HepG2 (cell line): ENCODE results near the gene SLC51B. TPM values are rescaled to one million over a fixed set of nuclear protein-coding genes. Genes with fewer than 3 reads are reported as not detected.
A peak's percentile ranks its signal among the peaks of the same experiment; 100 is the strongest.

Experiments used
- ATAC-seq: fragments of 200-7000 bp; cut with Tn5 transposase; 3 replicates; pipeline ENCODE4 v1.9.1; 2020; ENCODE audit warnings: mild to moderate bottlenecking, moderate library complexity
- BruUV-seq: library from RNA; stranded (reverse); fragments of 400-500 nt; replicated peaks from 2 replicates; lab custom pipeline; 2021; lab: Mats Ljungman, UMichigan
- CTCF ChIA-PET: fragments of 300-600 bp; formaldehyde crosslinking; extraction: SDS; loops from one replicate; lab custom pipeline; 2021; ENCODE audit warnings: low total read pairs, inconsistent platforms, low intra/inter-chr PET ratio; lab: Yijun Ruan, JAX
- POLR2A ChIA-PET: fragments of 350-600 bp; sonication (Branson Sonifier 250); formaldehyde crosslinking; loops from one replicate; lab custom pipeline; 2020; ENCODE audit warnings: antibody characterized with exemption, inconsistent platforms; lab: Yijun Ruan, JAX
- DNase-seq: peaks from one replicate; pipeline ENCODE4 v3.0.0-alpha.2; 2015; ENCODE audit warnings: low spot score
- FAIRE-seq: peaks from 3 replicates; lab custom pipeline; 2011; peaks lifted over from hg19 to GRCh38; lab: Jason Lieb, UNC
- H2AFZ ChIP-seq: one replicate; pipeline ENCODE4 v1.6.1; 2011; ENCODE audit warnings: low read length, inconsistent platforms
- H3K27ac ChIP-seq: fragments of 300-600 bp; 3 replicates; pipeline ENCODE4 v1.8.0; 2011; ENCODE audit warnings: mixed run types, mild to moderate bottlenecking, mixed read lengths, low read length, inconsistent platforms; ENCODE audit not compliant: insufficient read depth; ENCODE audit errors: extremely low read length
- H3K27me3 ChIP-seq, 2 experiments: fragments of 200-600 bp in 1 of 2; 2 replicates in 1 of 2; 3 replicates in 1 of 2; pipeline versions ENCODE4 v1.6.0 to v1.8.0; 2011; ENCODE audit warnings: low read length in 2 of 2, mild to moderate bottlenecking in 2 of 2, moderate library complexity in 2 of 2, inconsistent platforms in 1 of 2; ENCODE audit not compliant: insufficient read depth in 2 of 2, control insufficient read depth in 1 of 2
- H3K36me3 ChIP-seq, 2 experiments: fragments of 200-600 bp in 1 of 2; replicated peaks in 1 of 2; 2 replicates in 1 of 2; 3 replicates in 1 of 2; pipeline versions ENCODE4 v1.5.1 to v1.8.0; 2011; ENCODE audit warnings: low read length in 2 of 2, inconsistent platforms in 1 of 2; ENCODE audit not compliant: insufficient read depth in 2 of 2, control insufficient read depth in 1 of 2
- H3K4me1 ChIP-seq: 2 replicates; pipeline ENCODE4 v1.5.1; 2012; ENCODE audit warnings: low read length, inconsistent platforms; ENCODE audit not compliant: insufficient read depth
- H3K4me2 ChIP-seq: 2 replicates; pipeline ENCODE4 v1.6.0; 2011; ENCODE audit warnings: low read depth, low read length, inconsistent platforms
- H3K4me3 ChIP-seq, 3 experiments: fragments of 200-600 bp in 1 of 3; sonication (generic), shearing (Covaris generic) in 1 of 3; replicated peaks in 1 of 3; 2 replicates each; pipeline ENCODE4 v1.5.1; 2011 to 2016; ENCODE audit warnings: low read length in 3 of 3, inconsistent platforms in 2 of 3, low read depth in 2 of 3, mild to moderate bottlenecking in 2 of 3, control low read depth in 1 of 3, mixed read lengths in 1 of 3; ENCODE audit not compliant: insufficient read depth in 1 of 3
- H3K79me2 ChIP-seq: one replicate; pipeline ENCODE4 v1.6.1; 2011; ENCODE audit warnings: low read length, inconsistent platforms; ENCODE audit not compliant: insufficient read depth
- H3K9ac ChIP-seq: 2 replicates; pipeline ENCODE4 v1.6.0; 2011; ENCODE audit warnings: mild to moderate bottlenecking, low read depth, low read length, inconsistent platforms; ENCODE audit not compliant: insufficient read depth
- H3K9me3 ChIP-seq: 2 replicates; pipeline ENCODE4 v1.5.1; 2012; ENCODE audit warnings: mild to moderate bottlenecking, low read length
- H4K20me1 ChIP-seq: 2 replicates; pipeline ENCODE4 v1.6.0; 2011; ENCODE audit warnings: inconsistent platforms, mild to moderate bottlenecking, low read length, moderate library complexity; ENCODE audit not compliant: insufficient read depth
- DPF2 ChIP-seq: sonication (generic); formaldehyde crosslinking; IDR thresholded peaks from 2 replicates; pipeline ENCODE4 v1.4.0; 2020; ENCODE audit warnings: mild to moderate bottlenecking, low read depth, missing genetic modification reagents, borderline replicate concordance
- FOSL2 ChIP-seq: sonication (generic); formaldehyde crosslinking; IDR thresholded peaks from 2 replicates; pipeline ENCODE4 v1.4.0; 2020; ENCODE audit warnings: missing genetic modification reagents
- FOXA1 ChIP-seq, 2 experiments: fragments of 450-650 bp in 1 of 2; sonication (generic) in 1 of 2; formaldehyde crosslinking in 1 of 2; IDR thresholded peaks; 2 replicates each; pipeline versions ENCODE4 v1.4.0 to v1.6.1; 2016 to 2020; ENCODE audit warnings: missing genetic modification reagents in 1 of 2
- SRSF4 ChIP-seq: fragments of 200-400 bp; formaldehyde crosslinking; IDR thresholded peaks from one replicate; pipeline ENCODE4 v1.6.1; 2018; ENCODE audit warnings: mild to moderate bottlenecking, low read depth, low read length, moderate library complexity; ENCODE audit not compliant: poor library complexity, severe bottlenecking
- ZBTB25 ChIP-seq: IDR thresholded peaks from 2 replicates; pipeline ENCODE4 v1.6.1; 2018; ENCODE audit warnings: missing genetic modification reagents
- ZFP91 ChIP-seq: sonication (generic); formaldehyde crosslinking; IDR thresholded peaks from 2 replicates; pipeline ENCODE4 v1.9.0; 2022; ENCODE audit warnings: missing genetic modification reagents, mild to moderate bottlenecking, borderline replicate concordance
- ZHX2 ChIP-seq, 2 experiments: sonication (generic) in 1 of 2; formaldehyde crosslinking in 1 of 2; IDR thresholded peaks; 2 replicates each; pipeline versions ENCODE4 v1.6.1 to v1.9.0; 2014 to 2022; ENCODE audit warnings: antibody characterized with exemption in 1 of 2, borderline replicate concordance in 1 of 2, inconsistent platforms in 1 of 2, low read depth in 1 of 2, missing genetic modification reagents in 1 of 2
- ZNF232 ChIP-seq: sonication (generic); formaldehyde crosslinking; IDR thresholded peaks from 2 replicates; pipeline ENCODE4 v1.4.0; 2020; ENCODE audit warnings: missing genetic modification reagents, borderline replicate concordance
- ZNF577 ChIP-seq: sonication (generic); formaldehyde crosslinking; IDR thresholded peaks from 2 replicates; pipeline ENCODE4 v1.4.0; 2020; ENCODE audit warnings: mild to moderate bottlenecking, low read depth, missing genetic modification reagents, borderline replicate concordance
- WGBS: methylation state at CpG from one replicate; pipeline ENCODE4 v1.1.6; 2017; ENCODE audit warnings: low lambda C conversion rate; 5-methylcytosine and 5-hydroxymethylcytosine counted together
- in situ Hi-C: cut with HindIII; loops from 2 replicates; pipeline ENCODE4 v1.10.0; 2017; ENCODE audit warnings: low pct_unique_long_range_greater_than_20kb; ENCODE audit not compliant: extremely low pct_ligation_motif_present
- intact Hi-C: fragments of 100-400 bp; cut with micrococcal nuclease; formaldehyde crosslinking; loops from one replicate; pipeline ENCODE4 v1.10.0; 2022; ENCODE audit not compliant: unreplicated experiment
- polyA plus RNA-seq, 8 experiments: library from polyadenylated mRNA; depleted of rRNA in 3 of 8; stranded (reverse) in 7 of 8; unstranded in 1 of 8; fragments of >200 nt; fragmentation: Illumina TruSeq in 4 of 8; extraction: Trizol in 4 of 8; gene quantifications; 2 replicates each; pipeline versions ENCODE4 v1.2.1 to v1.2.3, GENCODE V29; 2011 to 2016; ENCODE audit warnings: low read depth in 4 of 8, missing spikeins in 1 of 8, mixed read lengths in 1 of 8; ENCODE audit not compliant: insufficient read depth in 1 of 8
- total RNA-seq, 5 experiments: library from RNA; depleted of rRNA; stranded (reverse); fragments of >200 nt; fragmentation: Illumina TruSeq; extraction: Trizol; gene quantifications; 2 replicates each; pipeline ENCODE4 v1.2.3, GENCODE V29; 2016; ENCODE audit warnings: low read depth in 1 of 5

Gene SLC51B
- total and polyA plus RNA-seq, 2 of the 13 experiments (the other 11 are each of a cell fraction or from before 2014, with no cell fraction given): 14.9 to 17.1 TPM

GRCh38 chr15:65088643-65089021, 43.4 kb downstream of the SLC51B start (continued):
- TF ChIP-seq ZHX2 (IDR thresholded peaks at IDR 0.05; ENCODE audit: low read depth): no peak
- no peak for TF ChIP-seq ZHX2 (CRISPR knock-in tag; IDR thresholded peaks at IDR 0.05; ENCODE audit: borderline replicate concordance)

- Histone ChIP-seq H3K27me3 (no peaks in the 10 kb centered on the region), H3K36me3 (no peaks in the 10 kb centered on the region), H3K79me2 (no peaks in the 10 kb centered on the region), H3K27ac (peak overlapping the region; percentile 45), H2AFZ (no peak overlapping the region), H3K9ac (0 out of 2 replicates have a peak overlapping the region, but pooled peaks have one; percentile 55), H3K4me2 (peak overlapping the region; percentile 89), H3K4me1 (peaks cover 73% of the 10 kb centered on the region), H3K4me3 (peak overlapping the region in 2 of 3 experiments; percentile 1 to 70; a peak in 2 of 6 replicates), H4K20me1 (no peaks in the 10 kb centered on the region), H3K9me3 (no peaks in the 10 kb centered on the region)
- FAIRE-seq (no peak), ATAC-seq (peak; percentile 17; the same call in 2 of the 3 replicates), DNase-seq (peak; percentile 56)
- intact Hi-C loops: no loop called here
- ChIA-PET CTCF (interaction anchor here (5.8 to 6.7 kb wide), 2 partner anchors 34 to 56 kb away, joined by 34 to 54 read pairs; no protein-coding TSS in a partner anchor), POLR2A (interaction anchor here (0.6 to 4.0 kb wide), 5 partner anchors 10 to 211 kb away, joined by 3 to 27 read pairs (median 3); no protein-coding TSS in a partner anchor)
- in situ Hi-C loops: loop anchor here (5.0 to 10.0 kb wide), 2 partner anchors 37 to 55 kb away; no protein-coding TSS in a partner anchor
- 0% methylated on average over 5 of the region's 5 CpGs for WGBS
- BruUV-seq: no TSS peak
- TF ChIP-seq DPF2 (CRISPR knock-in tag): peak; percentile 36; the same call in 1 of the 2 replicates
- TF ChIP-seq ZNF577 (CRISPR knock-in tag): no peak
- TF ChIP-seq ZBTB25 (CRISPR knock-in tag): no peak
- peak; percentile 43; the same call in 1 of the 2 replicates for TF ChIP-seq FOSL2 (CRISPR knock-in tag)
- no peak for TF ChIP-seq SRSF4
- TF ChIP-seq ZNF232 (CRISPR knock-in tag): no peak
- 0 out of 2 replicates have a peak, but pooled peaks have one; percentile 22 for TF ChIP-seq ZFP91
- no peak for TF ChIP-seq FOXA1 (IDR thresholded peaks at IDR 0.05)
- peak; percentile 29; the same call in 1 of the 2 replicates for TF ChIP-seq FOXA1 (CRISPR knock-in tag; IDR thresholded peaks at IDR 0.05)
Observed at GRCh38 chr15:65089206-65089824, 44.1 kb downstream of the SLC51B start.
